Epidermal melanocyte (primary cell): Measurements from ENCODE around the gene PQBP1.
"Not testable (repeated sequence)": the region's sequence is repeated elsewhere in the genome, so short reads cannot be mapped to it uniquely, and the experiment has no call there.

Source experiments
- DNase-seq: peaks from one replicate; pipeline ENCODE4 v3.0.0; 2011; ENCODE audit warnings: low spot score; ENCODE audit not compliant: insufficient read length

PQBP1 gene

GRCh38 chrX:48897625-48898306 is at the start of gene PQBP1, which contains the start of gene TIMM17B:
PQBP1 (plus strand) TSS chrX:48897930; CDS start chrX:48898510, 580 bp downstream.
TIMM17B (minus strand) TSS chrX:48897768; CDS start chrX:48897749, 19 bp downstream.
- DNase-seq = peak; percentile 81

- no peak for DNase-seq
Observed at GRCh38 chrX:48848847-48849246, 48.9 kb upstream of the PQBP1 start.

GRCh38 chrX:48852857-48853256 is 44.9 kb upstream of the PQBP1 start:
- no peak for DNase-seq

- DNase-seq = not testable (repeated sequence)
Observed at GRCh38 chrX:48853494-48853893, 44.2 kb upstream of the PQBP1 start.

GRCh38 chrX:48854121-48854804 is 43.5 kb upstream of the PQBP1 start:
- DNase-seq = not testable (repeated sequence)

- DNase-seq = no peak
Observed at GRCh38 chrX:48854898-48855297, 42.8 kb upstream of the PQBP1 start.

GRCh38 chrX:48864210-48864609 is 33.5 kb upstream of the PQBP1 start:
- no peak for DNase-seq

GRCh38 chrX:48872017-48872416 is 25.7 kb upstream of the PQBP1 start:
- not testable (repeated sequence) for DNase-seq

- DNase-seq = not testable (repeated sequence)
Observed at GRCh38 chrX:48876944-48877343, 20.8 kb upstream of the PQBP1 start.

GRCh38 chrX:48883729-48884128 is 14.0 kb upstream of the PQBP1 start:
- no peak for DNase-seq

GRCh38 chrX:48886586-48886985 is 11.1 kb upstream of the PQBP1 start:
- not testable (repeated sequence) for DNase-seq

GRCh38 chrX:48890296-48890925 is 7.3 kb upstream of the PQBP1 start:
- DNase-seq = no peak

GRCh38 chrX:48890934-48891401 is 6.8 kb upstream of the PQBP1 start:
- DNase-seq = no peak

- DNase-seq = peak; percentile 37
Observed at GRCh38 chrX:48891402-48892288, 6.1 kb upstream of the PQBP1 start.

- no peak for DNase-seq
Observed at GRCh38 chrX:48892896-48893295, 4.8 kb upstream of the PQBP1 start.

GRCh38 chrX:48893556-48894348 is 4.0 kb upstream of the PQBP1 start:
- no peak for DNase-seq

GRCh38 chrX:48894891-48895290 is 2.8 kb upstream of the PQBP1 start:
- no peak for DNase-seq

GRCh38 chrX:48896611-48897011 is 1.1 kb upstream of the PQBP1 start:
- no peak for DNase-seq

GRCh38 chrX:48897157-48897624 is 539 bp upstream of the PQBP1 start:
- peak; percentile 45 for DNase-seq

GRCh38 chrX:48899078-48899410 is 1.3 kb downstream of the PQBP1 start:
- DNase-seq = no peak
